GM12878 (cell line): ENCODE results near the gene MLF1.

Source experiments
- EED ChIP-seq: sonication (generic); IDR thresholded peaks from 2 replicates; pipeline ENCODE4 v1.6.1; 2016; ENCODE audit warnings: antibody characterized with exemption, low read depth
- KDM1A ChIP-seq: fragments of 200-600 bp; sonication (generic); IDR thresholded peaks from 2 replicates; pipeline ENCODE4 v1.6.1; 2016; ENCODE audit warnings: borderline replicate concordance
- POLR2A ChIP-seq: IDR thresholded peaks from 2 replicates; pipeline ENCODE4 v1.6.1; 2011; ENCODE audit warnings: low read depth, mild to moderate bottlenecking, low read length

GRCh38 chr3:158569794-158570193, 1.2 kb upstream of the MLF1 start:
- no peak for TF ChIP-seq KDM1A
- no peak for TF ChIP-seq EED
- TF ChIP-seq POLR2A, result no peak
